IPS-15b (cell line): ENCODE measurements around the gene USP32.

Experiments
- H3K27me3 ChIP-seq: one replicate; pipeline ENCODE4 v1.6.1; 2013; ENCODE audit warnings: low read length; ENCODE audit not compliant: control insufficient read depth, insufficient read depth
- H3K36me3 ChIP-seq: one replicate; pipeline ENCODE4 v1.6.1; 2013; ENCODE audit warnings: low read length; ENCODE audit not compliant: control insufficient read depth, insufficient read depth
- H3K4me1 ChIP-seq: one replicate; pipeline ENCODE4 v1.6.1; 2013; ENCODE audit warnings: mild to moderate bottlenecking, low read length; ENCODE audit not compliant: control insufficient read depth, insufficient read depth
- H3K4me3 ChIP-seq: one replicate; pipeline ENCODE4 v1.5.1; 2013; ENCODE audit warnings: low read depth, low read length
- H3K9ac ChIP-seq: one replicate; pipeline ENCODE4 v1.6.1; 2013; ENCODE audit warnings: low read depth, mild to moderate bottlenecking, low read length
- H3K9me3 ChIP-seq: one replicate; pipeline ENCODE4 v1.6.1; 2013; ENCODE audit warnings: mild to moderate bottlenecking, low read length; ENCODE audit not compliant: control insufficient read depth, insufficient read depth

Gene USP32

GRCh38 chr17:60151355-60151754 is 240.6 kb downstream of the USP32 start:
- Histone ChIP-seq H3K9me3 (no peaks in the 10 kb centered on the region), H3K27me3 (peaks cover 47% of the 10 kb centered on the region), H3K4me1 (peaks cover 18% of the 10 kb centered on the region), H3K4me3 (peak overlapping the region; percentile 53), H3K36me3 (peaks cover 3% of the 10 kb centered on the region), H3K9ac (no peak overlapping the region)

GRCh38 chr17:60149691-60150582 is 242.0 kb downstream of the USP32 start, which contains the start of gene CA4:
CA4 (plus strand) TSS chr17:60149973; CDS start chr17:60150035, 62 bp downstream.
- H3K9me3 ChIP-seq, result no peaks in the 10 kb centered on the region
- peak within 1 kb of the TSS; percentile 53 for H3K4me3 ChIP-seq
- peaks cover 45% of the 10 kb centered on the region for H3K27me3 ChIP-seq
- H3K36me3 ChIP-seq, result peaks cover 3% of the 10 kb centered on the region
- peaks cover 21% of the 10 kb centered on the region for H3K4me1 ChIP-seq
- no peak within 1 kb of the TSS for H3K9ac ChIP-seq

GRCh38 chr17:60148373-60148772 is 243.6 kb downstream of the USP32 start:
- H3K4me3 ChIP-seq, result no peak overlapping the region
- peaks cover 20% of the 10 kb centered on the region for H3K4me1 ChIP-seq
- H3K9ac ChIP-seq, result no peak overlapping the region
- H3K9me3 ChIP-seq, result no peaks in the 10 kb centered on the region
- H3K27me3 ChIP-seq, result peaks cover 54% of the 10 kb centered on the region
- peaks cover 3% of the 10 kb centered on the region for H3K36me3 ChIP-seq

GRCh38 chr17:60147553-60148223 is 244.2 kb downstream of the USP32 start:
- Histone ChIP-seq H3K9ac (no peak overlapping the region), H3K4me1 (peaks cover 23% of the 10 kb centered on the region), H3K27me3 (peaks cover 55% of the 10 kb centered on the region), H3K4me3 (no peak overlapping the region), H3K36me3 (peaks cover 3% of the 10 kb centered on the region), H3K9me3 (no peaks in the 10 kb centered on the region)

- H3K27me3 ChIP-seq, result peaks cover 58% of the 10 kb centered on the region
These were observed 245.7 kb downstream of the USP32 start for GRCh38 chr17:60146206-60146605.

GRCh38 chr17:60145006-60145935 is 246.7 kb downstream of the USP32 start:
- peak overlapping the region; percentile 24 for H3K4me3 ChIP-seq
- H3K4me1 ChIP-seq, result peaks cover 20% of the 10 kb centered on the region
- no peaks in the 10 kb centered on the region for H3K9me3 ChIP-seq
- H3K9ac ChIP-seq, result no peak overlapping the region
- H3K27me3 ChIP-seq, result peaks cover 59% of the 10 kb centered on the region
- H3K36me3 ChIP-seq, result peaks cover 3% of the 10 kb centered on the region

More at GRCh38 chr17:60146206-60146605, 245.7 kb downstream of the USP32 start:
- peaks cover 21% of the 10 kb centered on the region for H3K4me1 ChIP-seq
- H3K9ac ChIP-seq, result no peak overlapping the region
- no peak overlapping the region for H3K4me3 ChIP-seq
- H3K9me3 ChIP-seq, result no peaks in the 10 kb centered on the region
- peaks cover 3% of the 10 kb centered on the region for H3K36me3 ChIP-seq

GRCh38 chr17:60142872-60143499 is 248.9 kb downstream of the USP32 start:
- no peaks in the 10 kb centered on the region for H3K36me3 ChIP-seq
- no peak overlapping the region for H3K9ac ChIP-seq
- H3K27me3 ChIP-seq, result peaks cover 62% of the 10 kb centered on the region
- peak overlapping the region; percentile 55 for H3K4me3 ChIP-seq
- peaks cover 12% of the 10 kb centered on the region for H3K4me1 ChIP-seq
- no peaks in the 10 kb centered on the region for H3K9me3 ChIP-seq

GRCh38 chr17:60141111-60142018 is 250.6 kb downstream of the USP32 start:
- no peak overlapping the region for H3K9ac ChIP-seq
- no peaks in the 10 kb centered on the region for H3K36me3 ChIP-seq
- H3K27me3 ChIP-seq, result peaks cover 68% of the 10 kb centered on the region
- H3K4me3 ChIP-seq, result peak overlapping the region; percentile 50
- H3K4me1 ChIP-seq, result peaks cover 12% of the 10 kb centered on the region
- H3K9me3 ChIP-seq, result no peaks in the 10 kb centered on the region

GRCh38 chr17:60139438-60140285 is 252.3 kb downstream of the USP32 start:
- Histone ChIP-seq H3K27me3 (peaks cover 79% of the 10 kb centered on the region), H3K9ac (no peak overlapping the region), H3K9me3 (no peaks in the 10 kb centered on the region), H3K36me3 (no peaks in the 10 kb centered on the region), H3K4me1 (peaks cover 8% of the 10 kb centered on the region), H3K4me3 (peak overlapping the region; percentile 52)
